ENCODE results near the gene CDR2.

DNA sequence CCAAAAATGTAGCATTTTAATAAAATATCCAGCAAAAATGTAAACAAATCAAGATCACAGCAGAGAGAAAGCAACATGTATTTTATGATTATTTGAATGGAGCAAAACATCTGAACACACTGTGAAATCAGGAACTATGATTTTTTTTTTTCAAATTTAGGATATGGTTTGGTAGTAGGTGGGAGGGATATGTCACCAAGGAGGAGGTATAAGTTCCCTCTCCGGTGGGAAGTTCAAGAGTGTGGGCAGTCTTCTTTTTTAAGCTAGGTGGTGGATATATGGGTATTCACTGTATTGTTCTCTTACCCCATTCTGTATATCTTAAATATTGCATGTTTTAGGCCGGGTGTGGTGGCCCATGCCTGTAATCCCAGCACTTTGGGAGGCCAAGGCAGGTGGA, 10.2 kb downstream of the CDR2 start:
- TF ChIP-seq, protein P1, sequence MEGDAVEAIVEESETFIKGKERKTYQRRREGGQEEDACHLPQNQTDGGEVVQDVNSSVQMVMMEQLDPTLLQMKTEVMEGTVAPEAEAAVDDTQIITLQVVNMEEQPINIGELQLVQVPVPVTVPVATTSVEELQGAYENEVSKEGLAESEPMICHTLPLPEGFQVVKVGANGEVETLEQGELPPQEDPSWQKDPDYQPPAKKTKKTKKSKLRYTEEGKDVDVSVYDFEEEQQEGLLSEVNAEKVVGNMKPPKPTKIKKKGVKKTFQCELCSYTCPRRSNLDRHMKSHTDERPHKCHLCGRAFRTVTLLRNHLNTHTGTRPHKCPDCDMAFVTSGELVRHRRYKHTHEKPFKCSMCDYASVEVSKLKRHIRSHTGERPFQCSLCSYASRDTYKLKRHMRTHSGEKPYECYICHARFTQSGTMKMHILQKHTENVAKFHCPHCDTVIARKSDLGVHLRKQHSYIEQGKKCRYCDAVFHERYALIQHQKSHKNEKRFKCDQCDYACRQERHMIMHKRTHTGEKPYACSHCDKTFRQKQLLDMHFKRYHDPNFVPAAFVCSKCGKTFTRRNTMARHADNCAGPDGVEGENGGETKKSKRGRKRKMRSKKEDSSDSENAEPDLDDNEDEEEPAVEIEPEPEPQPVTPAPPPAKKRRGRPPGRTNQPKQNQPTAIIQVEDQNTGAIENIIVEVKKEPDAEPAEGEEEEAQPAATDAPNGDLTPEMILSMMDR (conservative IDR thresholded peaks at IDR 0.05; ENCODE audit: low read depth, low read length) = no peak
- TF ChIP-seq EZH2 (IDR thresholded peaks at IDR 0.05; ENCODE audit: low read length, unreplicated experiment) = no peak
